Left lung (tissue), 10 donors: ENCODE data around the gene NEK10. TPM values are rescaled to one million over a fixed set of nuclear protein-coding genes. Genes with fewer than 3 reads are reported as not detected.
"Not testable (repeated sequence)": the region's sequence is repeated elsewhere in the genome, so short reads cannot be mapped to it uniquely, and the experiment has no call there.

Source experiments
- ATAC-seq: fragments of 200-7000 bp; cut with Tn5 transposase; one replicate; pipeline ENCODE4 v1.9.1; 2020; ENCODE audit warnings: moderate library complexity
- DNase-seq, 4 donors: peaks; one replicate each; pipeline ENCODE4 v3.0.0-alpha.2; 2013 to 2020
- H3K27ac ChIP-seq, 2 donors: fragments of 200-600 bp; sonication (generic) in 1 of 2; one replicate each; pipeline versions ENCODE4 v1.5.0 to v1.8.0; 2020 to 2021
- H3K27me3 ChIP-seq, 2 donors: fragments of 200-600 bp; sonication (generic) in 1 of 2; one replicate each; pipeline versions ENCODE4 v1.5.0 to v1.8.0; 2020 to 2021
- H3K36me3 ChIP-seq, 2 donors: fragments of 200-600 bp; sonication (generic) in 1 of 2; one replicate each; pipeline versions ENCODE4 v1.5.0 to v1.8.0; 2020 to 2021
- H3K4me1 ChIP-seq, 2 donors: fragments of 200-600 bp; one replicate each; pipeline ENCODE4 v1.8.0; 2021
- H3K4me3 ChIP-seq, 2 donors: fragments of 200-600 bp; sonication (generic) in 1 of 2; one replicate each; pipeline versions ENCODE4 v1.5.0 to v1.8.0; 2020 to 2021; ENCODE audit warnings: mild to moderate bottlenecking in 1 of 2
- H3K9me3 ChIP-seq, 2 donors: fragments of 200-600 bp; sonication (generic) in 1 of 2; one replicate each; pipeline versions ENCODE4 v1.5.0 to v1.8.0; 2020 to 2021
- intact Hi-C, 2 donors: fragments of 100-400 bp; cut with DNase I; formaldehyde crosslinking; loops; one replicate each; pipeline versions ENCODE4 v1.11.2 to v1.14.2; 2022
- polyA plus RNA-seq, 6 donors: library from polyadenylated mRNA; unstranded; fragments of 120-200 nt; gene quantifications; one replicate each; pipeline ENCODE4 v1.2.1, GENCODE V29; 2013; ENCODE audit not compliant: insufficient read length in 6 of 6
- total RNA-seq, 2 donors: library from RNA; stranded (reverse); fragmentation: NEBNext Ultra II Directional; extraction: Animal tissue kit (Norgen Biotek cat#: 25700); gene quantifications; one replicate each; pipeline ENCODE4 v1.2.1, GENCODE V29; 2021
- TF ChIP-seq, protein P1 (sequence below), 2 donors: fragments of 200-600 bp; sonication (generic) in 1 of 2; IDR thresholded peaks; one replicate each; pipeline versions ENCODE4 v1.5.0 to v1.8.0; 2021; ENCODE audit warnings: antibody characterized with exemption in 2 of 2
- donor health status: DM: no; HTN: yes; CAD: no.
- donor health status: DM: no; HTN: no; CAD: no.

Gene NEK10
- total and polyA plus RNA-seq, 8 donors, result 1.5 to 7.9 (median 5.5) TPM

DNA sequence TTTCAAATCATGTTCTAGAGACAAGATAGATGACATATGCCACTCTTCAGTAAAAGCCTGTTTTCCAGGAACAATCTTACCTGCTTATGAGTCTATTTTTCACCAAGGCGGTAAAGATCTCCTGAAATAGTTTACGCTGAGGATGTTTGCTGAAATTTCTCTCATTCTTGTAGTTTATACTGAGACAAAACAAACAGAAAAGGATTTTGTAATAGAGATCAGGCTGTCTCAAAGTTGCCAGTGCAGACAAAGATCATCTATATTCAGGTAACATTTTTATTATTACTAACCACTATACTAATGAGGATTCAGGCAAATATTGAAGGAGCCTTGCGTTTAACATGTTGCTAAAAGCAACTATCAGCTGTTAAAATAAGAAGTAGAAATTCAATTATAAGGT is 25.0 kb downstream of the NEK10 start:
- Histone ChIP-seq H3K27me3 (no peaks in the 10 kb centered on the region), H3K9me3 (no peaks in the 10 kb centered on the region), H3K4me3 (no peak overlapping the region), H3K27ac (no peak overlapping the region), H3K4me1 (no peaks in the 10 kb centered on the region), H3K36me3 (no peaks in the 10 kb centered on the region)
- DNase-seq, result no peak
- intact Hi-C loops, result no loop called here
- no peak for ATAC-seq
- TF ChIP-seq, protein P1, sequence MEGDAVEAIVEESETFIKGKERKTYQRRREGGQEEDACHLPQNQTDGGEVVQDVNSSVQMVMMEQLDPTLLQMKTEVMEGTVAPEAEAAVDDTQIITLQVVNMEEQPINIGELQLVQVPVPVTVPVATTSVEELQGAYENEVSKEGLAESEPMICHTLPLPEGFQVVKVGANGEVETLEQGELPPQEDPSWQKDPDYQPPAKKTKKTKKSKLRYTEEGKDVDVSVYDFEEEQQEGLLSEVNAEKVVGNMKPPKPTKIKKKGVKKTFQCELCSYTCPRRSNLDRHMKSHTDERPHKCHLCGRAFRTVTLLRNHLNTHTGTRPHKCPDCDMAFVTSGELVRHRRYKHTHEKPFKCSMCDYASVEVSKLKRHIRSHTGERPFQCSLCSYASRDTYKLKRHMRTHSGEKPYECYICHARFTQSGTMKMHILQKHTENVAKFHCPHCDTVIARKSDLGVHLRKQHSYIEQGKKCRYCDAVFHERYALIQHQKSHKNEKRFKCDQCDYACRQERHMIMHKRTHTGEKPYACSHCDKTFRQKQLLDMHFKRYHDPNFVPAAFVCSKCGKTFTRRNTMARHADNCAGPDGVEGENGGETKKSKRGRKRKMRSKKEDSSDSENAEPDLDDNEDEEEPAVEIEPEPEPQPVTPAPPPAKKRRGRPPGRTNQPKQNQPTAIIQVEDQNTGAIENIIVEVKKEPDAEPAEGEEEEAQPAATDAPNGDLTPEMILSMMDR (IDR thresholded peaks at IDR 0.05), result no peak

DNA sequence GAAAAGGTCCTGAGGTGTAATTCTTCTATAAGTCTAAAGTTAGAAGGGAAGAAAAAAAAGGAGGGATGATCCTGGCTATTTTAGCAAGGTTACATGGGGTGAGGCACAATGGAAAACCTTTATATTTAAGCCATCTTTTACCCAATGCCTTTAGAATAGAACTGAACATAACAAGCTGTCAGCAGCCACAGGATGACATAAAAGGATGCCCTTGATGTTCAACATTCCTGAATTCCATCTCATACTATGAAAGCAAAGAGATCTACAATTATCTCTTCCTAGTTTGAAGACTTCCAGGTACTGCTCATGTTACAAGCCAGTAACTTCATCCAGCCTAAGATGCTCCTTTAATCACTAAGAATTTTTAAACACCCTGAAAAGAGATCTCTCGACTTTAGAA is 26.9 kb downstream of the NEK10 start:
- Histone ChIP-seq H3K27me3 (no peaks in the 10 kb centered on the region), H3K4me1 (no peaks in the 10 kb centered on the region), H3K36me3 (no peaks in the 10 kb centered on the region), H3K9me3 (peaks cover 0 to 3% of the 10 kb centered on the region in 2 donors), H3K4me3 (no peak overlapping the region), H3K27ac (no peak overlapping the region)
- TF ChIP-seq, protein P1 (IDR thresholded peaks at IDR 0.05), result no peak
- intact Hi-C loops, result no loop called here
- no peak for ATAC-seq
- DNase-seq, result no peak

DNA sequence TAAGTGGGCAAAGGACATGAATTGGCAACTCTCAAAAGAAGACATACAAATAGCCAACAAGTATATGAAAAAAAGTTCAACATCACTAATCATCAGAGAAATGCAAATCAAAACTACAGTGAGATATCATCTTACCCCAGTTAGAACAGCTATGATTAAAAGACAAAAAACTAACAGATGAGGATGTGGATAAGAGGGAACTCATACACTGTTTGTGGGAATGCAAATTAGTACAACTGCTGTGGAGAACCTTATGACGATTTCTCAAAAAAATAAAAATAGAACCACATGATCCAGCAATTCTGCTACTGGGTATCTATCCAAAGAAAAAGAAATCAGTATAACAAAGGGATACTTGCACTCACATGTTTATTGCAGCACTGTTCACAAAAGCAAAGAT is 28.6 kb downstream of the NEK10 start:
- intact Hi-C loops, result no loop called here
- Histone ChIP-seq H3K27ac (no peak overlapping the region), H3K27me3 (no peaks in the 10 kb centered on the region), H3K36me3 (no peaks in the 10 kb centered on the region), H3K9me3 (peaks cover 0 to 3% of the 10 kb centered on the region in 2 donors), H3K4me1 (no peaks in the 10 kb centered on the region), H3K4me3 (no peak overlapping the region)
- ATAC-seq (no peak), DNase-seq (no peak)
- TF ChIP-seq, protein P1 (IDR thresholded peaks at IDR 0.05), result no peak

DNA sequence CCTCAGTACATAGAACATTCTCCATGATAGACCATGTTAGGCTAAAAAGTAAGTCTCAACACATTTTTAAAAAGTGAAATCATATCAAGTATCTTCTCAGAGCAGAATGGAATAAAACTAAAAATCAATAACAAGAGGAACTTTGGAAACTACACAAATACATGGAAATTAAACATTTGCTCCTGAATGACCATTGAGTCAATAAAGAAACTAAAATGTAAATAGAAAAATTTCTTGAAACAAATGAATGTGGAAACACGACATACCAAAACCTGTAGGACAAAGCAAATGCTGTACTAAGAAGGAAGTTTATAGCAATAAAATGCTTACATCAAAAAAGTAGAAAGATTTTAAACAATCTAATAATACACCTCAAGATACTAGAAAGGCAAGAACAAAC is 33.6 kb downstream of the NEK10 start:
- peaks cover 0 to 3% of the 10 kb centered on the region in 2 donors for H3K9me3 ChIP-seq
- no peaks in the 10 kb centered on the region for H3K4me1 ChIP-seq
- intact Hi-C loops, result no loop called here
- H3K36me3 ChIP-seq, result no peaks in the 10 kb centered on the region
- DNase-seq (no peak), ATAC-seq (no peak)
- H3K27me3 ChIP-seq, result no peaks in the 10 kb centered on the region
- no peak overlapping the region for H3K27ac ChIP-seq
- TF ChIP-seq, protein P1 (IDR thresholded peaks at IDR 0.05), result no peak
- no peak overlapping the region for H3K4me3 ChIP-seq

DNA sequence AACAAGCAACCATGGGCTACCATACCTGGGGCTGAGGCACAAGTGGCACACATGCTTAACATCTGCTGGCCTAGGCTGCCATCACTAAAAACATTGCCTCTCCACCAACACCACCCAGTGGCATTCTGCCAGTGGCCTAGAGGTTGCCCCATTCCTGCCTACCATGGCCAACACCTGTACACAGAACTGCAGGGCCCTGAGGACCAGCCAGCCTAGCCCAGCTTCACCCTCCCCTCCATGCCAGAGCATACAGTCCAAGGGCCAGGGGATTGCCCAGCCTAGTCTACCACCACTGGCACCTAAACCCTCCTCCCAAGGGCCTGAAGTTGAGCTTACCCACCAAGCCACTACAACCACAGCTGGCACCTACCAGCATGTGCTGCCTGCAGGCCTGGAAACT is 35.3 kb downstream of the NEK10 start:
- Histone ChIP-seq H3K27ac (no peak overlapping the region), H3K4me1 (no peaks in the 10 kb centered on the region), H3K4me3 (no peak overlapping the region), H3K27me3 (no peaks in the 10 kb centered on the region), H3K9me3 (peaks cover 0 to 9% of the 10 kb centered on the region in 2 donors), H3K36me3 (no peaks in the 10 kb centered on the region)
- ATAC-seq, result no peak
- DNase-seq, result peak in 1 of 4 donors; percentile 28
- intact Hi-C loops, result no loop called here
- TF ChIP-seq, protein P1 (IDR thresholded peaks at IDR 0.05), result no peak

DNA sequence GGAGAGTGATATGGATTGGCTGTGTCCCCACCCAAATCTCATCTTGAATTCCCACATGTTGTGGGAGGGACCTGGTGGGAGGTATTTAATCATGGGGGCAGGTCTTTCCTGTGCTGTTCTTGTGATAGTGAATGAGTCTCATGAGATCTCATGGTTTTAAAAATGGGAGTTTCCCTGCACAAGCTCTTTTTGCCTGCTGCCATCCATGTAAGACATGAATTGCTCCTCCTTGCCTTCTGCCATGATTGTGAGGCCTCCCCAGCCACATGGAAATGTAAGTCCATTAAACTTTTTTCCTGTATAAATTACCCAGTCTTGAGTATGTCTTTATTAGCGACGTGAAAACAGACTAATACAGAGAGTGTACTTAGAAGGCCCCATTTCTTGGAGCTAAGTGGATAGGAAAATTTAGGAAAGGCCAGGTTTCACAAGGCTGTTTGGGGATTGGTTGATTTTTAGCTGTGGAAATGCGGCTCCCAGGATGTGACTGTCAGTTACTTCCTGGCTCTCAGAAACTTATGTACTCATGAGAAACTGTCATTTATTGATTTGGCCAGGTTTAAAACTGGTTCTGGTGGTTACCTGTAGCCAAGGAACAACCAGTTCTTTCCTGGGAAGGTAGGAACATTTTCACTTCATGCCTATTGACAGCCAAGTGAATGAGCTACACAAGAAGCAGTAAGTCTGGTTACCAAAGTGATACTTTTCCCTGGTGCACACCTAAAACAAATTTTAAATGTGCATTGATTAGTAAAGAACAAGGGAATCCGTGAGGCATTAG is 40.0 kb downstream of the NEK10 start:
- intact Hi-C loops, H3K9me3 ChIP-seq, ATAC-seq, H3K27me3 ChIP-seq, H3K36me3 ChIP-seq, H3K27ac ChIP-seq, H3K4me3 ChIP-seq, H3K4me1 ChIP-seq, DNase-seq: not testable (repeated sequence)
